NB4 (cell line): ENCODE data around the gene AHSA1.

Experiments
- CTCF ChIP-seq: IDR thresholded peaks from one replicate; pipeline ENCODE4 v1.5.1; 2012; ENCODE audit warnings: low read depth, low read length
- MAX ChIP-seq: IDR thresholded peaks from 2 replicates; pipeline ENCODE4 v1.6.1; 2011; ENCODE audit warnings: low read depth, low read length
- MYC ChIP-seq: IDR thresholded peaks from 2 replicates; pipeline ENCODE4 v1.6.1; 2011; ENCODE audit warnings: low read depth, low read length
- POLR2A ChIP-seq: IDR thresholded peaks from 2 replicates; pipeline ENCODE4 v1.6.1; 2011; ENCODE audit warnings: mild to moderate bottlenecking; ENCODE audit not compliant: insufficient read length; ENCODE audit errors: extremely low read depth

- TF ChIP-seq CTCF (peak; percentile 62), POLR2A (no peak), MYC (no peak), MAX (0 out of 2 replicates have a peak, but pooled peaks have one; percentile 8)
These were observed 1.3 kb downstream of the AHSA1 start for GRCh38 chr14:77459072-77459723.
